Eye (tissue), 1 donor: Measurements from ENCODE around the gene CCDC81.

Source experiments
- DNase-seq: peaks from one replicate; pipeline ENCODE4 v3.0.0-alpha.2; 2015

The CCDC81 gene

GRCh38 chr11:86442827-86443226 lies 68.1 kb downstream of the CCDC81 start:
- no peak for DNase-seq

DNA sequence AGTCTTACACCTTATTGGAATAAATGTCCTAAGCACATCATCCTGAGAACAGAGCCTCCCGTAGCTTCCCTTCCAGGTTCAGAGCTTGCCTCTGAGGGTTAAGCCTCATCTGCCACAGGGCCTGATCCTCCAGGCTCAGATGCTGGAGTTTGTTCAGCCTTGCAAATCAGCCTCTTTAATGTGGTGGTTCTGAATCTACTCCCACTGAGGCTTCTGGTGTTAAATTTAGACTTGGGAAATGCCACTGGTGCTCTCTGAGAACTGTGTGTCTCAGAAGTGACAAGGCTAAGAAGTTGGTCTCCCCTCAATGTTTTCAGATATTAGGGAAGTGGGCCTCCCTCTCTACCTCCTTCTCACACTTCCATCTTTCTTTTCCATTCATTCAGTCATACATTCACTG lies 68.7 kb downstream of the CCDC81 start:
- no peak for DNase-seq

- no peak for DNase-seq
These were observed 70.3 kb downstream of the CCDC81 start for GRCh38 chr11:86444981-86445380.

DNA sequence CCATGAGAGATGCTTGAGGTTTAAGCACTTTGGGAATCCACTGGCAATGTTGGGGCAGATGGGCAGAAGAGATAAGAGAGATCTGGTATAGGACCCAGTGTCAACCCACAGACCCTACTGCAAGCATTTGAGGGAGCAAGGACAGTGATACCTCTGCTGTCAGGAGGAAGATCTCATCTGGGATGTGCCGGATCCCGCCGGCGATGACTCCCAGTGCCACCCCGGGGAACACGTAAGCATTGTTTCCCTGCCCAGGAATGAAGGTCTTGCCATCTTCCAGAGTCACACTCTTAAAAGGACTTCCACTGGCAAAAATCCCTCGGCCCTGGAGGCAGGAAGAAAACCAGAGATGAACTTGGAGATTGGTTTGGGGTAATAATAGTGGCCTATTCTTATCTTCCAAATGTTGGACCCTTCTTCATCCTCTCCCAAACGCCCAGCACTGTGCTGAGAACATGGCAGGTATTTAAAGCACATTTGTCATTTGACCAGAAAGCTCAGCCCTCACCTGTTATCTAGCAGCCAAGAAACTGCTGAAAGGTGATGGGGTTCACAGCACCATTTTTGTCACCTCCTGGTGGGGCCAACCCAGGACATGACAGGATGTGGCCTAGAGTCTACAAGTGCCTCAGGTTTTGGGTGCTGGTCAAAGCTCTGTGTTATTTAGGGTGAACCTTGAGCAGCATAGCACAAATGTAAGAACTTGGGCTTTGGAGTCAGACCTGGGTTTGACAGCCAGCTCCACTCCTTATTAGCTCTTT lies 71.7 kb downstream of the CCDC81 start:
- DNase-seq: no peak

DNA sequence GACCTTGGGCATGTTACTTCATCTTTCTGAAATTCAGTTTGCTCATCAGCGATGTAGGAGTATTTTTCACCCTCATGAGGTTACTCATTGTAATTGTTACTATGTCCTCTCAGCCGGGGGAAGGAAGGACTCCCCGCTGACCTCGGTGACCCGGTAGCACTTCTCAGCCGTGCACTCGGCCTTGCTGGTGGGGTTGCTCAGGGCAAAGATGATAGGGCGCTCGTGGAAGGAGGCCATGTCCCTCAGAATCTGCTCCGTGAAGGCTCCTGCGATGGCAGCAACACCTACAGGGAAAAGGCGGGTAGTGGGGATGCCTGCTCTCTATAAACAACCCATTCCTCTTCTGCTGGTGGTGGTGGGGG lies 72.2 kb downstream of the CCDC81 start:
- no peak for DNase-seq

DNA sequence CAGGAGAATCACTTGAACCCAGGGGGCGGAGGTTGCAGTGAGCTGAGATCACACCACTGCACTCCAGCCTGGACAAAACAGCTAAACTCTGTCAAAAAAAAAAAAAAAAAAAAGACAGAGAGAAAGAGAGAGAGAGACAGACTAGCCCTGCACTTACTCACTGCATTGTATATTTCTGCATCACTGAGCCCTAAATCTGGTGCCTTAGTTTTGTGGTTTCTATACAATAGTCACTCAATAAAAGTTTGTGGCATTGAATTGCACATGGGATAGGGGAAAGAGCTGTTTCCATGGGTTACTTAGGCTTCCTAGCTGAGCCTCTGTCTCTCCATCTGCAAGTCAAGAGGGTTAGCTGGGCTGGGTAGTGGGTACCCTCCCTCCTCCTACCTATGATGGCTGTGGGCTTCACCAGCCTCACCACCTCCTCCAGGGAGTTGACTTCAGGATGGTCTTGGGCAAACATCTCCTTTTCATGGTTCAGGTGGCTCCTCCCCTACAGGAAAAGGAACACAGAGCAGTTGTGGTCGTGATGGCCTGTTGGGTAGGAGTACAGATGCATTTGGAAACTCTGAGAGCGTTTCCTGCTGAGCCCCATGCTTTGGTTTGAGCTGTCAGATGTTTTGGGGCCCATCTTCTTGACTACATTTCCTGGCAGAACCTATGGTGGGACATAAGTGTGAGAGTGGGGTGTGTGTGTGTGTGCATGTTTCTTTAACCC lies 73.2 kb downstream of the CCDC81 start:
- no peak for DNase-seq

- no peak for DNase-seq
These were observed 75.4 kb downstream of the CCDC81 start for GRCh38 chr11:86449993-86450629.

GRCh38 chr11:86453290-86454030 lies 78.8 kb downstream of the CCDC81 start:
- no peak for DNase-seq

DNA sequence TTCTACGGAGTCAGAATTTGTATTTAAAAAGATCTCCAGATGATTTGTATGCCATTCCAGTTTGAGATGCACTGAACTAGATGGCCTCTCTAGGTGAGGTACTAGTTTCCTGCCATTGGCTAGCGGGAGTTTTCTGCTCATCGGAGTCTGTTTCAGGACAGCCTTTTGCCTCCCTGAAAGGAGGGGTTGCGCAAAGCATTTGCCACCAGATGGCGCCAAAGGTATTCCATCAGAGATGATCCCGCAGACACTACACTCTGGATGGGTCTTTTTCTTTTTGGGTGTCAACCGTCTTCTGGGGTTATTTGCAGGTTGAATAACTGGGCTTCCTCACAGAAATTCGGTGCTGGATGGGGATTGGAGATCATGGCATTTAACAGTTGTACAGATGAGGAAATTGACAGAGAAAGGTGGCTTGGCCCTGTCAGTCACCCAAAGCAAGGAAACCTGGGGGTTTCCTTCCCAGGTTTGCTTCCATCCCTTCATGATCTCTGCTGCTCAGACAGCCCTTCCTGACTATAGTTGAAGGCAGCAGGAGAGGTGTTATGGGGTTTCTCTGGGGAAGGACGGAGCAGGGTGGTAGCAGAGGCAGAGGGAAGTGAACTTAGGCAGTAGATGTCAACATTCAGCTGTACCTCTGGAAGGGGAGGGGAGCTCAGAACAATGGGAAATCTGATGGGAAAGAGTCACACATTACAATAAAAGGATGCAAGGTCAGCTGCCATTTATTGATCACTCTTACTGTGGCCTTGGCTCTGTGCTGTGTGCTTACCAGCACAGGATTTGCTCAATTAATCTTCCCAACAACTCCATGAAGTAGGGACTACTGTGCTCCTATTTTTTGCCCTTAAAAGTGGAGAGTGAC lies 81.6 kb downstream of the CCDC81 start:
- DNase-seq: peak; percentile 97

GRCh38 chr11:86458294-86459001 lies 83.8 kb downstream of the CCDC81 start:
- no peak for DNase-seq

DNA sequence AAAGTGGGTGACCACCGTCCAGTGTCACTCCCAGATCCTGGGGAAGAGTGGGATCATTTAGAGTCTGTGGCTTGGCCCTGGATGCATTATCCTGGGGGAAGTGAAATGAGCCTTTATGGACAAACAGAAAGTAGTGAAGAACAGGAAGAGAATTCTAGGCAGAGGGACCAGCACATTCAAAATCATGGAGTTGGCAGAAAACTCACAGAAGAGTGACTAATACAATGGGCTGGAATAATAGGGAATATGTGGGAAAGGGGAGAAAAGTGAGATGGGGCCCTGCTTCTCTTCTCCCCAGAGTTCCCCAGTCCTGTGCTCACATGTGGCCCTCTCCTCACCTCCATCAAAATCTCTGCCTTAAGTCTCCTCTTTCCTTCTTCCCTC lies 84.3 kb downstream of the CCDC81 start:
- no peak for DNase-seq

DNA sequence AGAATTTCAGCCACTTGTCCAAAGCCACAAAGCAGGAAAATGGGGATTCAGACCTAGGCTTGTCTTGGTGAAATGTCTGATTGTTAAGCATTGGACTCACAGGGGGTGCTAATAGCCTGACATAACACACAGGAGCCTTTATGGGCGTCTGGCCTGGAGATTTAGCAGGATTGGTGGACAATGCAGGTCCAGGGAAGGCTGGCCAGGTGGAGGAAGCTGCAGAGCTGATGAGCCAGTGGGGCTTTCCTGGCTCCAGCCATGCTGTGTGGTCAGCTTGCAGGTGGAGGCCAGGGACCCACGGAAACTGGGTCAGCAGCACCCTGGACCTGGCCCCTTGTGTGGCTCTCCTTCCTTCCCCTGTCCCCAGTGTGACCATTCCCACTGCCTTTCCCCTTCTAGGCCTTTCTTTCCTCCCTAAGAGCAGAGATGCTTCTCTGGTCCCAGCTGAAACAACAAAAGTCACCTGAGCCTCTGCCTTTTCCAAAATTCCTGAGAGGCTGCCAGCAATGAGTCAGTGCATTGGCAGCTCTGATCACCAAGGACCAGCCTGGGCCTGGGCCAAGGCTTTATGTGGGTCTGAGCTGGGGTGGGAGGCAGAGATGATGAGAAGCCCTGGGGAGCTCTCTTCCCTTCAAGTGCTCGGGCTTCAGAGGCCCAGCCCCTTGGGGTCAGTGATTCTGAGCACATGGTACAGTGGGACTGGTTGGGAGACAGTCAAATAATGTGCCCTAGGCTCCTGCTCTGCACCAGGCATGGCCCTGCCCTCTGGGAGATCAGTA lies 85.2 kb downstream of the CCDC81 start:
- peak; percentile 68 for DNase-seq

DNA sequence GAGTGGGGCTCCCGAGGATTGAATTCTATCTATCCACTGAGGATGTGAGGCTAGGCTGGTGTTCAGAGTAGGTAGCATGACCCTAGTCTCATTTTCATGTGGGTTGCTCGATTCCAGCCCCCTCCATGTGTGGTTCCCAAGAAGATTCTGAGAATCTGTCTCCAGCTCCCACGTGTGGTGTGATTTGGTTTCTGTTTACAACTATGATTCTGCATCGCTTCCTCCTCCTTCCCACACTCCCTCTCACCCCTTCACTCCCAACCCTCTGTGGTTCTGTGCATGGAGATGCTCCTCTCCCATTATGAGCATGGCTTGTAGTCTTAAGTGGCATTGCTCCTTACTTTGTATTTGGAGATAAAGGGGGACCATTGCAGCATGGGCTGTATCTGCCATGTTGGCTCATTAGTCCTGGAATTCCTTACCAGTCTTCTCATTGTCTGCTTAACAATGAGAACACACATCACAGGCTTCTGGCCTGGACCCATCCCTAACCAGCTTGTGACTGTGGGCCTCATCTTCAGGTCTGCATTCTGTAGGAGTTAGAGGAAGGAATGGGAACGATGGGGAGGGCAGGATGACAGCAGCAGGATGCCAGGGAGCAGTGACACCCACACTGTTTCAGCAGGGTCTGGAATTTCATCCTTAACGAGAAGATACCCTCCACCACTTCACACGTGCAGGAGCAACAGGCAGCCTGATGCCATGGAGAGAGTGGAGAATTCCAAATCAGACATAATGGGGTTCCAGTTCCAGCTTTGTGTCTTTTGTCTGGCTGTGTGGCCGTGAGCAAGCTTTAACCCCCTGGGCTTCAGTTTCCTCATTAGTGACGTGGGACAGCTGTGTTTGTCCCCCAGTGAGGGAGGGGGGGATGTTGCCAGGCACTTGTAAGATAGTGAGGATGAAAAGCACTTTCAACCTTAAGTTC lies 86.0 kb downstream of the CCDC81 start:
- peak; percentile 46 for DNase-seq

- DNase-seq: no peak
These were observed 87.2 kb downstream of the CCDC81 start for GRCh38 chr11:86461892-86462291.

DNA sequence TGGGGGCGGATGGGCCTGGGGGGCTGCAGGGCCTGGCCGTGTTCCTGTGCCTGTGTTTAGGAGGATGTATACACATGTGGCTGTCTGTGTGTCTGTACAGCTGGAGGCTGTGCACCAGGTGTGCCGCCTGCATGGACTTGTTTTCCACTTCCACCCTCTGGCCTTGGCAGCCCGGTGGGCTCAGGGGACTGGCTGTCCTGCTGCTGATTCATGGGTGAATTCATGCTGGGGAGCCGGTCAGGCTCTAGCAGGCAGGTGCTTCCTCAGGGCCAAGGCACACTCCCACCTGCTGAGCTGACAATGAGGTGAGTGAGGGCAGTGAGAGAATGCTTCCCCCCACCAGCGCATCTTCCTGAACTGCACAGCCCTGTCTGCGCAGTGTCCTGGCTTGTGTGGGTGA lies 88.4 kb downstream of the CCDC81 start:
- DNase-seq: no peak

- no peak for DNase-seq
These were observed 89.3 kb downstream of the CCDC81 start for GRCh38 chr11:86463955-86464354.

- no peak for DNase-seq
These were observed 90.0 kb downstream of the CCDC81 start for GRCh38 chr11:86464509-86465221.

DNA sequence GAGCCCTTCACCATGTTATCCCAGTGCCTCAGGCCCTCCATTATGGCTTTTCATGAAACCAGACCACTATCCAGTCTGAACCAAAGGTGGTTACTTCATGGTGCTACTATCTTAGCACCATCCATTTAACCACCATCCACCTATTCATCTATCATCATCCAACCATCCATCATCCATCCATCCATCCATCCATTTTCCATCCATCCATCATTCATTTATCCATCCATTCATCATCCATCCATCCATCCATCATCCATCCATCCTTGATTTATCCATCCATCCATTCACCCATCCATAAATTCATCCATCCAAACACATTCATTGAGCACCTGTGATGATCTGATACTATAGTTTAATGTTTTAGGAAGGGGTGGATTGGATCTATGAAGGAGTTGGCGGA lies 93.5 kb downstream of the CCDC81 start:
- DNase-seq: no peak
